Neural crest cell (in vitro differentiated cells): ENCODE results near the gene TNFAIP1. TPM values are rescaled to one million over a fixed set of nuclear protein-coding genes. Genes with fewer than 3 reads are reported as not detected.

Experiments used
- DNase-seq: peaks from one replicate; pipeline ENCODE4 v3.0.0; 2021; ENCODE audit warnings: low read depth, mixed read lengths, low spot score
- H3K27ac Mint-ChIP-seq: one replicate; pipeline ENCODE4 v1.8.0; 2021; ENCODE audit warnings: mild to moderate bottlenecking, mixed read lengths; ENCODE audit not compliant: unreplicated experiment
- H3K27me3 Mint-ChIP-seq: 2 replicates; pipeline ENCODE4 v1.8.0; 2021; ENCODE audit warnings: low read depth, mild to moderate bottlenecking, mixed read lengths
- H3K36me3 Mint-ChIP-seq: 2 replicates; pipeline ENCODE4 v1.8.0; 2021; ENCODE audit warnings: low read depth, mild to moderate bottlenecking, mixed read lengths
- H3K4me1 Mint-ChIP-seq: 2 replicates; pipeline ENCODE4 v1.8.0; 2021; ENCODE audit warnings: mixed read lengths
- H3K4me3 Mint-ChIP-seq: one replicate; pipeline ENCODE4 v1.8.0; 2021; ENCODE audit warnings: mild to moderate bottlenecking, mixed read lengths
- H3K9me3 Mint-ChIP-seq: 2 replicates; pipeline ENCODE4 v1.8.0; 2021; ENCODE audit warnings: mixed read lengths
- CTCF ChIP-seq: fragments of 200-600 bp; sonication (generic); conservative IDR thresholded peaks from 2 replicates; pipeline ENCODE4 v1.5.0; 2021; ENCODE audit warnings: antibody characterized with exemption, mild to moderate bottlenecking
- total RNA-seq: library from RNA; stranded (reverse); gene quantifications from 2 replicates; pipeline ENCODE4 v1.2.1, GENCODE V29; 2021

TNFAIP1 gene
- total RNA-seq, 1 donor from 2014 or later = 38.2 TPM

- peaks cover 2% of the 10 kb centered on the region for H3K36me3 Mint-ChIP-seq
- H3K27ac Mint-ChIP-seq = peak within 1 kb of the TSS; percentile 78
- H3K4me1 Mint-ChIP-seq = peaks cover 35% of the 10 kb centered on the region
- TF ChIP-seq CTCF = no peak
- H3K27me3 Mint-ChIP-seq = peaks cover 2% of the 10 kb centered on the region
- H3K9me3 Mint-ChIP-seq = no peaks in the 10 kb centered on the region
- DNase-seq = peak; percentile 97
- peak within 1 kb of the TSS; percentile 90 for H3K4me3 Mint-ChIP-seq
These were observed 36.0 kb downstream of the TNFAIP1 start, which contains the start of gene SARM1 for GRCh38 chr17:28371245-28372202. Gene SARM1, plus strand, starts transcription at chr17:28371694. Its CDS starts 339 bp downstream, at chr17:28372033.

DNA sequence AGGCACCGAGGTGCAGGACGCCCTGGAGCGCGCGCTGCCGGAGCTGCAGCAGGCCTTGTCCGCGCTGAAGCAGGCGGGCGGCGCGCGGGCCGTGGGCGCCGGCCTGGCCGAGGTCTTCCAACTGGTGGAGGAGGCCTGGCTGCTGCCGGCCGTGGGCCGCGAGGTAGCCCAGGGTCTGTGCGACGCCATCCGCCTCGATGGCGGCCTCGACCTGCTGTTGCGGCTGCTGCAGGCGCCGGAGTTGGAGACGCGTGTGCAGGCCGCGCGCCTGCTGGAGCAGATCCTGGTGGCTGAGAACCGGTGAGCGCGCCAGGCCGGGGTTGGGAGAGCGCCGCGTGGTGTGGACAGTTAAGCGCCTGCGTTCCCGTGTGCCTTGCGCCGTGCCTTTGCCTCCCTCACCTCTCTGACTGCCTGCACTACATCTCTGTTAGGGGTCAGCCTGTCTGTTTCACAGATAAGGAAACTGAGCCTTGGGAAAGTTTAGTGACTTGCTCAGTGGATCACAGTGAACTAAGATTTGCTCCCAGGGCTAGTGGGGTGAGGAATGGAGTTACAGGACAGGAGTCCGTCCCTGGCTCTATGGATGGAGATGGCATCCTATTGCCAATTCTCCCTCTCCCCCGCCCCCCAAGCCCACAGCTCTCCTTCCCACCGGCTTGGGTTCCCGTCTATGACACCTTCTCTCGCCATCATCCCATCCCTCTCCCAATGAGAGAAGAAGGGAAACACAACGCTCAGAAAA is 36.8 kb downstream of the TNFAIP1 start:
- peak; percentile 23 for DNase-seq
- Mint-ChIP-seq H3K9me3 (no peaks in the 10 kb centered on the region), H3K4me3 (peak overlapping the region; percentile 89), H3K27ac (no peak overlapping the region), H3K4me1 (peaks cover 35% of the 10 kb centered on the region), H3K27me3 (peaks cover 2% of the 10 kb centered on the region), H3K36me3 (peaks cover 2% of the 10 kb centered on the region)
- no peak for TF ChIP-seq CTCF

DNA sequence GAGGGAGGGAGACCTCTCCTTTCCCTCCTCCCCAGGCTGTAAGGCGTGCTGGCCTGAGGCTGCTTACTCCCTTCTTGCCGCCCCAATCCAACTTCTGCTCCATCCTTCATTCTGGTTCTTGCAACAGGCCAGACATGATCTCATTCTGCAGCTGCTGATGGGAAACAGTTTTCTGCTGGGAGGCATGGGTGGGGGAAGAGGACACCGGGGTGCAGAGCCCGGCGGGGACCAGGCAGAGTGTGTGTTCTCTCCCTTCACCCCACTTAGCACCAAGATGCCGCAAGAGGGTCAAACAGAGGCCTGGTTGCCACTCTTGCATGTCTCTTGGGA is 37.3 kb downstream of the TNFAIP1 start:
- Mint-ChIP-seq H3K4me3 (peak overlapping the region; percentile 89), H3K4me1 (peaks cover 35% of the 10 kb centered on the region), H3K27me3 (peaks cover 2% of the 10 kb centered on the region), H3K36me3 (peaks cover 2% of the 10 kb centered on the region), H3K9me3 (no peaks in the 10 kb centered on the region), H3K27ac (no peak overlapping the region)
- no peak for TF ChIP-seq CTCF
- DNase-seq = no peak

- Mint-ChIP-seq H3K4me3 (no peak overlapping the region), H3K27ac (no peak overlapping the region), H3K27me3 (peaks cover 35% of the 10 kb centered on the region)
These were observed 44.5 kb downstream of the TNFAIP1 start for GRCh38 chr17:28379814-28380801.

More at GRCh38 chr17:28379814-28380801, 44.5 kb downstream of the TNFAIP1 start:
- peaks cover 13% of the 10 kb centered on the region for H3K4me1 Mint-ChIP-seq
- no peak for DNase-seq
- H3K9me3 Mint-ChIP-seq = no peaks in the 10 kb centered on the region
- no peak for TF ChIP-seq CTCF
- peaks cover 17% of the 10 kb centered on the region for H3K36me3 Mint-ChIP-seq
